HG03432 (cell line): ENCODE data around the gene PFDN1.
"Not testable (repeated sequence)": the region's sequence is repeated elsewhere in the genome, so short reads cannot be mapped to it uniquely, and the experiment has no call there.

Experiments used
- ATAC-seq: cut with Tn5 transposase; IDR thresholded peaks from one replicate; pipeline ENCODE4 v1.9.1; 2021; ENCODE audit warnings: mild to moderate bottlenecking, moderate library complexity; ENCODE audit not compliant: unreplicated experiment

PFDN1 gene, protein sequence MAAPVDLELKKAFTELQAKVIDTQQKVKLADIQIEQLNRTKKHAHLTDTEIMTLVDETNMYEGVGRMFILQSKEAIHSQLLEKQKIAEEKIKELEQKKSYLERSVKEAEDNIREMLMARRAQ

GRCh38 chr5:140302786-140303639, at the start of gene PFDN1:
Gene PFDN1 (minus strand): TSS chr5:140303101. CDS start chr5:140303073, 28 bp downstream.
- peak; percentile 95 for ATAC-seq

DNA sequence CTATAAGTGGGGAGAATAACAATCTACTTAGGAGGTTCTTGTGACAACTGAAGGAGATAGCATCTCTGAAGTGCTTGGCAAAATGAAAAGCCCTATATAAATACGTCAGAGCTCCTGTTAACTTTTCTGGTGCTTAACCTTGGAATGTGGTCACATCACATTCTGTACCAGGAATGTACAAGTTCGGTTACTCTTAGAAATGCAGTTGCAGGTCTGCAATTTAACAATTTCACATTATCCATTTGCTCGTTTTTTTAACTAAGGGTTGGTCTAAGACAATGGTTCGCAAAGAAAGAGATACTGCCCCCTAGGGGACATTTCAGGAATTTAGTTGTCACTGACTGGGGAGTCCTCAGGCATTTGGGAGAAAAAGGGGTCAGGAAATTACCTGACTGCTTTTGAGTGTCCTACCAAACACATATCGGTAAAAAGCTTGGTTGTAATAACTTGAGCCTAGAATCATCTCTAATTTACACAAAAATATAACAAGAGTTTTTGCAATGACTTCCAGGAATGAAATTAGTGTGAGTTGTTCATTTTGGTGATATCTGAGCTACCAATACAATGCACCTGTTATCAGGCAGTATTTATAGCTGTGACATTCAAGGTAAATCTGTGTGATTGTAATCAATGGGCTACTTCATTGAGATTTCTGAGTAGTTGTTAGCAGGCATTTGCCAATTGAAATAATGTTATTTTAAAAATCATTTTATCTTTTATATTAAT, 48.9 kb upstream of the PFDN1 start:
- ATAC-seq, result peak; percentile 68

DNA sequence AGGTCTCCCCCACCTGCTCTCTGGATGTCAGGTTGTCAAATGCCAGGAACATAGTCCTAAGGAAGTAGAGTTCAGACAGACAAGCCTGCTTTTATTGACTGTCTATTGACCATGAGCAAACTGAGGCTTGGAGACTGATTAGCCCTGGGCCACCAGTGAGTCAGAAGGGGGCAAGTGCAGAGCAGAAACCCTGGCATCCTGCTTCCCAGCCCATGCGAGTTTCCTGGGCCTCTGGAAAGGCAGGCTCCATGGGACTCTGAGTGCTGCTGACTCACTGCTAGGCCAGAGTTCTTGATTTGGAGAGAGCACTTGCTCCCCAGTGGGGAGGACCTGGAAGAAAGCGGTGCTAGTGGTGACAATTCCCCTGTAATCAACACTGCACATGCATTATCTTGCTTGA, 46.3 kb upstream of the PFDN1 start:
- ATAC-seq, result no peak

DNA sequence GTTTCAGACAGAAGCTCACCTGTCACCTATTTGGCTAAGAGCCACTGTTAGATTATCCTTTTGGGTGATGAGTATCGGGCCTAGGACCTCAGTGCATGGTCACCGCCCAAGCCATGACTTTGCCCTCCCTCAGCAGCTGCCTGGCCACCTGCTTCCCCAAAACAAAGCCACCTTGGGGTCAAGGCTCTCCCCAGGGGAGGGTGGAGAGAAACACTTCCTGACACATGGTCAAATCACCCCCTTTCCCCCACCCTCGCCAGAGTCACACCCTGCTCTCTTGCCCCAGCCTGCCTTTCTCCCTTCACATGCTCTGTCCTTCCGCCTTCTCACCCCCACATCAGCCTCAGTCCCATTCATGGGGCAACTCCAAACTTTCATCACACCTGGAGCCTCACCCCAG, 45.2 kb upstream of the PFDN1 start:
- ATAC-seq, result no peak

DNA sequence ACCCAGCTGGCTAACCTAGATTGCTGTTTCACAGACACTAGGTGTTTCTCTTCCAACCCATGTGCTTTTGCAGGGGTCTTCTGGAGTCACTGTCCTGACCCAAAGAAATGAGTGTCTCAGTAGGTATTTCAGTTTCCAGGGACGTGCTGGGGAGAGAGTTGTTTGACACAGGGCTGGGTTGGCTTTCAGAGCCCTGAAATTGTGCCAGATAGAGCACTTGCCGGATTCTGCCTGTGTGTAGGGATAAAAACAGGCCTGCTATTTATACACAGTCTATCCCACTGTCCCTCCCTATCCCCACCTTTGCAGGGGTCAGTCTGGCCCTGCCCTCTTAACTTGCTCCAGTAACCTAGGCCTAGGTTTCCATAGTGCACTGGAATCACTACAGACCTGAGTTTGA, 44.5 kb upstream of the PFDN1 start:
- no peak for ATAC-seq

- ATAC-seq, result peak; percentile 78
Observed at GRCh38 chr5:140346348-140347221, 43.7 kb upstream of the PFDN1 start, which contains the start of gene HBEGF. Gene HBEGF (minus strand): TSS chr5:140346603. CDS start chr5:140346328, 275 bp downstream.

DNA sequence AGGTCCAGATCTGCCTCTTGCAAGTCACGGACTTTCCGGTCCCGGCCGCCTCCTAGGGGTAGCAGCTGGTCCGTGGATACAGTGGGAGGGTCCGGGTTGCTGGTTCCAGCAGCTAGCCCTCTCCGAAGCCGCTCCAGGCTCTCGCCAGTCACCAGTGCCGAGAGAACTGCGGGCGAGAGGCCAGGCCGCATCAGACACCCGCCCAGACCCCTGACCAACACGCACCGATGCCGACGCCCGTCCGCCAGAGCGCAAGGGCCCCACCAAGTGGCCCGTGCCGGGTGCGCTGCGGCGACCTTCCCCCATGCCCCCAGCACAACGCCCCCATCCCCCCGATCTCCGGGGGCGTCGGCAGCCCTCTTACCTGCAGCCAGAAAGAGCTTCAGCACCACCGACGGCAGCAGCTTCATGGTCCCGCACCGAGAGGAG, 43.0 kb upstream of the PFDN1 start:
- ATAC-seq, result peak; percentile 32

DNA sequence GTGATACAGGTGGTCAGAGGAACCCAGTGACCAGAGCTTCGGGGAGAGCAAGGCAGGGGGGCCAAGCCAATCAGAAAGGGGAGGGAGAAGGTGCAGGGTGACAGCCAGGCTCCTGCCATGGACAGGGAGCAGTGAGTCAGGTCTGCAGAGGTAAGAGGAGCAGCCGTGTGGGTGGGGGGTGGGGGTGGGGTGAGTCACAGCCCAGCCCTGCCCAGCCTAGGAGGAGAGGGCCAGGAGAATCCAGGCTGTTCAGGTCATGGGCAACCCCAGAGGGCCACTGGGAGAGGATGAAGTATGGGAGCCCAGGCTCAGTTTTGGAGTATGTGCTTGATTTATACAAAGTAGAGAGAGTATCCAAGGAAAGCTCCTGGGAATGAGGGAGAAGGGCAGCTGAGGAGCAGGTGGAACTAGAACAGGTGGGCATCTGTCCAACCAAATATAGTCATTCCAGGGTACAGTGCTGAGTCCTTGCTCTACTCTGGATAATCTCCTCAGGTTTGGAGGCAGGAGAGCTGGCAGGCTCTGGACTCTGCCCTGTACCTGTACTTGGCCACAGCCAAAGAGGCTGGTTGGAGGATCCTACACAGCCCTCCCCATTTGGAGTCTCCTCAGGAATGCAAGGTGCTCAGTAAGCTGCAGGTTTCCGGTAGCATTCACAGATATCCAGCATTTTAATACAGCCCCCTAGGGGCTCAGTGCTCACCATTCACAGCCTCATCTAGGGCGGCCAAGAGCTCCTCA, 42.0 kb upstream of the PFDN1 start:
- ATAC-seq, result no peak

DNA sequence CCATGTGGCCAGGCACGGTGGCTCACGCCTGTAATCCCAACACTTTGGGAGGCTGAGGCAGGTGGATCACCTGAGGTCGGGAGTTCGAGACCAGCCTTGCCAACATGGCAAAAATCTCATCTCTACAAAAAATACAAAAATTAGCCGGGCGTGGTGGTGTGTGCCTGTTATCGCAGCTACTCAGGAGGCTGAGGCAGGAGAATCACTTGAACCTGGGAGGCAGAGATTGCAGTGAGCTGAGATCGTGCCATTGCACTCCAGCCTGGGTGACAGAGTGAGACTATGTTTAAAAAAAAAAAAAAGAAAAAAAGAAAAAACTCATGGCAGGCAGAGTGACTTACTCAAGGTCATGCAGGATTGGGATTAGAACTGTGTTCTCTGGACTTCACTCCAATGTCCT, 40.9 kb upstream of the PFDN1 start:
- not testable (repeated sequence) for ATAC-seq

- no peak for ATAC-seq
Observed at GRCh38 chr5:140342896-140343295, 40.0 kb upstream of the PFDN1 start.

- ATAC-seq, result no peak
Observed at GRCh38 chr5:140342287-140342686, 39.4 kb upstream of the PFDN1 start.

DNA sequence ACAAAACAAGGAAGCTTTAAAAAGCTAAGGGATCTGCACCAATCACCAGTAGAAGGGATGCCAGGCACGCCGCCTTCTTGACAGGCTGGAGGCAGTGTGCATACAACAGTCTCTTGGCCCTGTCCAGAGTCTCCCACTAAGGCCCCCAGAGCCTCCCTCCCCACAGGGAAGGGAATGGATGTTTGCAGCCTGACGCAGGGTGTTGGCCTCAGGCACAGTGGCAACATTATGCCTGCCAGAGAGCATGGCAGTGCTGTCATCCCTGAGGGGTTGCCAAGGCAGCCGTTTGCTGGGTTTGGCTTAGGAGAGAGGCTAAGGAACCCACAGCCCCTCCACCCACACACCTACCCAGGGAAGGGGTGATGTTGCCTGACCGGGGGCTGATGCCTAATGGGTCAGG, 38.7 kb upstream of the PFDN1 start:
- ATAC-seq, result no peak

- ATAC-seq, result no peak
Observed at GRCh38 chr5:140340605-140341121, 37.8 kb upstream of the PFDN1 start.

DNA sequence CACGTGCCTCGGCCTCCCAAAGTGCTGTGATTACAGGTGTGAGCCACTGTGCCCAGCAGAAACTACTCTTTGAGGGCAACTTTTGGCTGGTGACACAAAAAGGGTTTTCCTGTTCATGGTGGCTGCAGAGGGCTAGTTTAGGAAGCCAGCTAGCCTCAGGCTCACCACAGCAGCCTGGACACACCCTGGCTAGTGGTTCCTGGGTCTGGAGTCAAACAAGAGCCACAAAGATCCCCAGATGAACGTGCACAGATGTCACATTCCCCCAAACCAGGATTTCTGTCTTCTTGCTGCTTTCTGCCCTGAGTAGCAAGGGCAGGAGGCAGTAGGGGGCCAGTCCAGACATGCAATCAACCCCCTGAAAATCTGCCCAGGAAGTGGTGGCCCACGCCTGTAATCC, 36.7 kb upstream of the PFDN1 start:
- ATAC-seq, result no peak

GRCh38 chr5:140338908-140339307, 36.0 kb upstream of the PFDN1 start:
- no peak for ATAC-seq

- no peak for ATAC-seq
Observed at GRCh38 chr5:140338336-140338735, 35.4 kb upstream of the PFDN1 start.

DNA sequence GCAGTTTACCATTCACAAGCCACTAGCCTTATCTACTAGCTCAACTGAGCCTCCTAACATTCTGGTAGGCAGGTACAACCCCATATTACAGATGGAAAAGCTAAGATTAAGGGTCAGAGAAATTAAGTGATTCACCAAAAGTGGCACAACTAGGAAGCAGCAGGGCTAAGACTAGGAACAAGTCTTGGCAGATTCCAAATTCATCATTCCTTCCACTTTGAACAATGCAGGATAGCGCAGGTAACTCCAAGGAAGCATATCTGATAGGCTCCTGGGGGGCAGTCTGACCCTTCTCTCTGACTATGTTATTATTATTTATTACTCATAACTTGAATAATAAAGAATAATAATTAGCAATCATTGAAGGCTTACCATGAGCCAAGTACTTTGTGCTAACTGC, 35.0 kb upstream of the PFDN1 start:
- no peak for ATAC-seq

- ATAC-seq, result no peak
Observed at GRCh38 chr5:140336388-140336787, 33.5 kb upstream of the PFDN1 start.

DNA sequence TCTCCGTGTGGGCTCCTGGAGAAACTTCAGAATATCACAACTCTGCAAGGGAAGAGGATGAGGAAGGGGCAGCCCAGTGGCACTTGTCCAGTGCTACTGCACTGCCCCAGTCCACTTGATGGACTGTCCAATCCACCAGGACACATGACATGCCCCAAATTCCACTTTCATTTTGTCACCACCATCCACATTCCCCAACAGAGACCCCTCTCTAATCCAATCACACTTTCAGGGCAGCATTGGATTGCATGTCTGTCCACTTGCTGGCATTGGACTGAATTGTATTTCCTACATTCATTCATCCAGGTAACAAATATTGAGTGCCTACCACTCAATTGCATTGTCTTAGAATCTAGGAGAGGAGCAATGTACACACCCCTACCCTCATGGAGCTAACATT, 28.7 kb upstream of the PFDN1 start:
- no peak for ATAC-seq
